Measurements from ENCODE around the gene CDCA3. TPM values are rescaled to one million over a fixed set of nuclear protein-coding genes. Genes with fewer than 3 reads are reported as not detected.

Gene CDCA3
- total and polyA plus RNA-seq, 2 of the 4 experiments (the other 2 are of a cell fraction) = 23.5 to 61.0 TPM

- no peak overlapping the region for H2AK9ac ChIP-seq (replicated peaks; ENCODE audit: low read depth, low read length, poor library complexity)
- H3K18ac ChIP-seq (ENCODE audit: low read depth, low read length) = no peak overlapping the region
- H2AFZ ChIP-seq (replicated peaks; ENCODE audit: low read length, poor library complexity) = peak overlapping the region; percentile 38
- TF ChIP-seq BHLHE40 (IDR thresholded peaks at IDR 0.05; ENCODE audit: low read depth, low read length) (no peak), MAFK (IDR thresholded peaks at IDR 0.05; ENCODE audit: low read depth, low read length) (no peak), SMC3 (IDR thresholded peaks at IDR 0.05; ENCODE audit: low read depth, low read length) (no peak), RAD21 (IDR thresholded peaks at IDR 0.05; ENCODE audit: low read length) (no peak), FOS (IDR thresholded peaks at IDR 0.05; ENCODE audit: low read depth, low read length) (no peak), CHD1 (IDR thresholded peaks at IDR 0.05; ENCODE audit: low read depth, low read length) (no peak)
- DNase-seq = no peak
- CTCF ChIA-PET = interaction anchor here (1.0 kb wide), 1 partner anchor 58 kb away, joined by 4 read pairs; the partner anchor contains the start of gene PTMS
- no peak overlapping the region for H3K4ac ChIP-seq (ENCODE audit: low read depth, low read length)
- dilution Hi-C loops (cut with HindIII; ENCODE audit: low sequenced_read_pairs, unreplicated experiment) = no loop called here
- H2BK20ac ChIP-seq (ENCODE audit: low read depth, low read length) = no peak overlapping the region
- no peak overlapping the region for H3K23ac ChIP-seq (ENCODE audit: low read depth, low read length)
- 94% methylated on average over 23 of the region's 37 CpGs; no CpG with 5 or more reads in 1 of the 2 experiments for WGBS, 2 experiments (ENCODE audit: extremely low coverage in 2 of 2, insufficient read length in 1 of 2)
- H4K20me1 ChIP-seq (ENCODE audit: insufficient read depth, low read length) = no peaks in the 10 kb centered on the region
- H4K8ac ChIP-seq (ENCODE audit: low read depth in 2 of 2, low read length in 2 of 2) = no peak overlapping the region
- no peak overlapping the region for H3K27ac ChIP-seq (ENCODE audit: insufficient read depth, low read length)
- H3K4me1 ChIP-seq (ENCODE audit: control insufficient read depth, insufficient read depth, low read length) = peaks cover 18% of the 10 kb centered on the region
- H2AK5ac ChIP-seq (ENCODE audit: low read depth, low read length) = peak overlapping the region; percentile 18; the same call in 1 of the 2 replicates
- intact Hi-C loops (cut with micrococcal nuclease) = loop anchor here (2.0 kb wide), 1 partner anchor 207 kb away; no protein-coding TSS in a partner anchor
- no peak overlapping the region for H3K14ac ChIP-seq (replicated peaks; ENCODE audit: low read depth, low read length)
- no peak overlapping the region for H2BK120ac ChIP-seq (ENCODE audit: low read depth, low read length)
- H3K4me3 ChIP-seq (ENCODE audit: insufficient read depth, low read depth, low read length) = no peak overlapping the region
- POLR2A ChIA-PET (ENCODE audit: unreplicated experiment) = no interaction called here
- H3K36me3 ChIP-seq (ENCODE audit: control insufficient read depth, insufficient read depth, low read length) = no peaks in the 10 kb centered on the region
- peaks cover 2% of the 10 kb centered on the region; the same call in 1 of the 2 replicates for H3K27me3 ChIP-seq (ENCODE audit: control insufficient read depth, insufficient read depth, low read length)
- in situ Hi-C loops (cut with MboI; ENCODE audit: low sequenced_read_pairs) = loop anchor here (10.0 kb wide), 1 partner anchor 209 kb away; no protein-coding TSS in a partner anchor
- H2BK15ac ChIP-seq (ENCODE audit: low read depth, low read length) = no peak overlapping the region
- no peaks in the 10 kb centered on the region for H3K9me3 ChIP-seq (ENCODE audit: control insufficient read depth, insufficient read depth, low read length)
- peaks cover 2% of the 10 kb centered on the region; the same call in 1 of the 2 replicates for H3K9me1 ChIP-seq (ENCODE audit: insufficient read depth, low read length)
- H3K79me1 ChIP-seq (ENCODE audit: low read depth in 1 of 2, low read length in 2 of 2) = peaks cover 2 to 39% of the 10 kb centered on the region in 2 experiments; a peak in 3 of 4 replicates
- no peak for ATAC-seq (ENCODE audit: low read depth)
- H4K5ac ChIP-seq (ENCODE audit: low read depth, low read length) = no peak overlapping the region
- no peak overlapping the region for H3K4me2 ChIP-seq (ENCODE audit: low read depth, low read length)
- no peak overlapping the region for H2BK5ac ChIP-seq (ENCODE audit: low read depth, low read length, poor library complexity, severe bottlenecking)
- no peak overlapping the region for H3K56ac ChIP-seq (ENCODE audit: extremely low read depth, insufficient read depth, low read length)
- no peak overlapping the region for H4K91ac ChIP-seq (ENCODE audit: insufficient read depth, low read depth, low read length)
- no peak overlapping the region for H3K9ac ChIP-seq (ENCODE audit: low read depth, low read length)
- BruUV-seq (replicated peaks) = no TSS peak
Observed at GRCh38 chr12:6824085-6824775, 26.9 kb downstream of the CDCA3 start.
